ENCODE data around the gene TRPM8. TPM values are rescaled to one million over a fixed set of nuclear protein-coding genes. Genes with fewer than 3 reads are reported as not detected.

The TRPM8 gene
- total RNA-seq, 1 experiment from 2014 or later = 3.9 TPM

- CTCF ChIA-PET = no interaction called here
These were observed 109.6 kb downstream of the TRPM8 start for GRCh38 chr2:234026693-234027254.

GRCh38 chr2:234027641-234028040 is 110.5 kb downstream of the TRPM8 start:
- no peaks in the 10 kb centered on the region; the same call in 1 of the 2 replicates for H3K4me1 ChIP-seq (ENCODE audit: control insufficient read depth, insufficient read depth, low read length)
- no peak overlapping the region for H3K4me3 ChIP-seq (ENCODE audit: low read depth in 2 of 2, low read length in 2 of 2)
- POLR2A ChIA-PET = no interaction called here
- H3K9me3 ChIP-seq (ENCODE audit: control insufficient read depth, insufficient read depth, low read depth, low read length) = peaks cover 4% of the 10 kb centered on the region; the same call in 1 of the 2 replicates
- H3K27me3 ChIP-seq (ENCODE audit: control insufficient read depth, insufficient read depth, low read length) = no peaks in the 10 kb centered on the region
- TF ChIP-seq SIN3A (IDR thresholded peaks at IDR 0.05; ENCODE audit: borderline replicate concordance, insufficient read depth, low read depth, low read length) (no peak), TCF7L2 (IDR thresholded peaks at IDR 0.05; ENCODE audit: low read depth, low read length) (no peak), POLR2AphosphoS5 (IDR thresholded peaks at IDR 0.05; ENCODE audit: low read depth, low read length) (no peak)
- TF ChIP-seq, protein P1, sequence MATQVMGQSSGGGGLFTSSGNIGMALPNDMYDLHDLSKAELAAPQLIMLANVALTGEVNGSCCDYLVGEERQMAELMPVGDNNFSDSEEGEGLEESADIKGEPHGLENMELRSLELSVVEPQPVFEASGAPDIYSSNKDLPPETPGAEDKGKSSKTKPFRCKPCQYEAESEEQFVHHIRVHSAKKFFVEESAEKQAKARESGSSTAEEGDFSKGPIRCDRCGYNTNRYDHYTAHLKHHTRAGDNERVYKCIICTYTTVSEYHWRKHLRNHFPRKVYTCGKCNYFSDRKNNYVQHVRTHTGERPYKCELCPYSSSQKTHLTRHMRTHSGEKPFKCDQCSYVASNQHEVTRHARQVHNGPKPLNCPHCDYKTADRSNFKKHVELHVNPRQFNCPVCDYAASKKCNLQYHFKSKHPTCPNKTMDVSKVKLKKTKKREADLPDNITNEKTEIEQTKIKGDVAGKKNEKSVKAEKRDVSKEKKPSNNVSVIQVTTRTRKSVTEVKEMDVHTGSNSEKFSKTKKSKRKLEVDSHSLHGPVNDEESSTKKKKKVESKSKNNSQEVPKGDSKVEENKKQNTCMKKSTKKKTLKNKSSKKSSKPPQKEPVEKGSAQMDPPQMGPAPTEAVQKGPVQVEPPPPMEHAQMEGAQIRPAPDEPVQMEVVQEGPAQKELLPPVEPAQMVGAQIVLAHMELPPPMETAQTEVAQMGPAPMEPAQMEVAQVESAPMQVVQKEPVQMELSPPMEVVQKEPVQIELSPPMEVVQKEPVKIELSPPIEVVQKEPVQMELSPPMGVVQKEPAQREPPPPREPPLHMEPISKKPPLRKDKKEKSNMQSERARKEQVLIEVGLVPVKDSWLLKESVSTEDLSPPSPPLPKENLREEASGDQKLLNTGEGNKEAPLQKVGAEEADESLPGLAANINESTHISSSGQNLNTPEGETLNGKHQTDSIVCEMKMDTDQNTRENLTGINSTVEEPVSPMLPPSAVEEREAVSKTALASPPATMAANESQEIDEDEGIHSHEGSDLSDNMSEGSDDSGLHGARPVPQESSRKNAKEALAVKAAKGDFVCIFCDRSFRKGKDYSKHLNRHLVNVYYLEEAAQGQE (IDR thresholded peaks at IDR 0.05; ENCODE audit: insufficient read depth in 1 of 2, low read depth in 2 of 2, low read length in 1 of 2) = no peak
- TF ChIP-seq, protein P2, sequence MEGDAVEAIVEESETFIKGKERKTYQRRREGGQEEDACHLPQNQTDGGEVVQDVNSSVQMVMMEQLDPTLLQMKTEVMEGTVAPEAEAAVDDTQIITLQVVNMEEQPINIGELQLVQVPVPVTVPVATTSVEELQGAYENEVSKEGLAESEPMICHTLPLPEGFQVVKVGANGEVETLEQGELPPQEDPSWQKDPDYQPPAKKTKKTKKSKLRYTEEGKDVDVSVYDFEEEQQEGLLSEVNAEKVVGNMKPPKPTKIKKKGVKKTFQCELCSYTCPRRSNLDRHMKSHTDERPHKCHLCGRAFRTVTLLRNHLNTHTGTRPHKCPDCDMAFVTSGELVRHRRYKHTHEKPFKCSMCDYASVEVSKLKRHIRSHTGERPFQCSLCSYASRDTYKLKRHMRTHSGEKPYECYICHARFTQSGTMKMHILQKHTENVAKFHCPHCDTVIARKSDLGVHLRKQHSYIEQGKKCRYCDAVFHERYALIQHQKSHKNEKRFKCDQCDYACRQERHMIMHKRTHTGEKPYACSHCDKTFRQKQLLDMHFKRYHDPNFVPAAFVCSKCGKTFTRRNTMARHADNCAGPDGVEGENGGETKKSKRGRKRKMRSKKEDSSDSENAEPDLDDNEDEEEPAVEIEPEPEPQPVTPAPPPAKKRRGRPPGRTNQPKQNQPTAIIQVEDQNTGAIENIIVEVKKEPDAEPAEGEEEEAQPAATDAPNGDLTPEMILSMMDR (IDR thresholded peaks at IDR 0.05) = no peak
- CTCF ChIA-PET = no interaction called here
- in situ Hi-C loops (cut with HindIII; ENCODE audit: low pct_unique_long_range_greater_than_20kb, low sequenced_read_pairs) = no loop called here
- ATAC-seq = no peak
- BruUV-seq (replicated peaks) = no TSS peak
- no peaks in the 10 kb centered on the region for H3K36me3 ChIP-seq (ENCODE audit: control insufficient read depth, insufficient read depth, low read length)
- no peak overlapping the region for H3K27ac ChIP-seq (ENCODE audit: low read length)
- DNase-seq (ENCODE audit: low read depth, low spot score) = no peak
- intact Hi-C loops (cut with micrococcal nuclease; ENCODE audit: unreplicated experiment) = no loop called here

More at GRCh38 chr2:234026693-234027254, 109.6 kb downstream of the TRPM8 start:
- Histone ChIP-seq H3K27me3 (ENCODE audit: control insufficient read depth, insufficient read depth, low read length) (no peaks in the 10 kb centered on the region), H3K9me3 (ENCODE audit: control insufficient read depth, insufficient read depth, low read depth, low read length) (no peaks in the 10 kb centered on the region), H3K27ac (ENCODE audit: low read length) (no peak overlapping the region), H3K36me3 (ENCODE audit: control insufficient read depth, insufficient read depth, low read length) (no peaks in the 10 kb centered on the region), H3K4me1 (ENCODE audit: control insufficient read depth, insufficient read depth, low read length) (no peaks in the 10 kb centered on the region; the same call in 1 of the 2 replicates), H3K4me3 (ENCODE audit: low read depth in 2 of 2, low read length in 2 of 2) (no peak overlapping the region)
- ATAC-seq (no peak), DNase-seq (ENCODE audit: low read depth, low spot score) (no peak)
- intact Hi-C loops (cut with micrococcal nuclease; ENCODE audit: unreplicated experiment) (no loop called here), in situ Hi-C loops (cut with HindIII; ENCODE audit: low pct_unique_long_range_greater_than_20kb, low sequenced_read_pairs) (no loop called here)
- no peak for TF ChIP-seq TCF7L2 (IDR thresholded peaks at IDR 0.05; ENCODE audit: low read depth, low read length)
- no peak for TF ChIP-seq SIN3A (IDR thresholded peaks at IDR 0.05; ENCODE audit: borderline replicate concordance, insufficient read depth, low read depth, low read length)
- TF ChIP-seq, protein P2 (IDR thresholded peaks at IDR 0.05) = no peak
- TF ChIP-seq, protein P1 (IDR thresholded peaks at IDR 0.05; ENCODE audit: insufficient read depth in 1 of 2, low read depth in 2 of 2, low read length in 1 of 2) = no peak
- no peak for TF ChIP-seq POLR2AphosphoS5 (IDR thresholded peaks at IDR 0.05; ENCODE audit: low read depth, low read length)
- BruUV-seq (replicated peaks) = no TSS peak
- POLR2A ChIA-PET = no interaction called here

All from Panc1 (cell line).